OCI-LY7 (cell line): ENCODE results near the gene GUCY2F. TPM values are rescaled to one million over a fixed set of nuclear protein-coding genes. Genes with fewer than 3 reads are reported as not detected.

ENCODE experiments used
- BruUV-seq: library from RNA; stranded (reverse); fragments of 400-500 nt; replicated peaks from 2 replicates; lab custom pipeline; 2021; lab: Mats Ljungman, UMichigan
- CTCF ChIA-PET: fragments of 300-600 bp; sonication (Branson Sonifier 250); formaldehyde crosslinking; loops from one replicate; lab custom pipeline; 2022; ENCODE audit warnings: antibody characterized with exemption; ENCODE audit not compliant: unreplicated experiment; lab: Charles Lee
- POLR2A ChIA-PET: fragments of 300-600 bp; sonication (Branson Sonifier 250); formaldehyde crosslinking; loops from one replicate; lab custom pipeline; 2022; ENCODE audit warnings: antibody characterized with exemption; lab: Charles Lee
- DNase-seq: peaks from one replicate; pipeline ENCODE4 v3.0.0-alpha.2; 2015; ENCODE audit warnings: low spot score
- H2AFZ ChIP-seq: fragments of 200-600 bp; sonication (generic), shearing (Covaris generic); 2 replicates; pipeline ENCODE4 v1.6.1; 2014; ENCODE audit warnings: mild to moderate bottlenecking, antibody characterized with exemption, low read length, moderate library complexity
- H3K27ac ChIP-seq: fragments of 200-600 bp; sonication (generic); 2 replicates; pipeline ENCODE4 v1.5.1; 2014; ENCODE audit warnings: mixed run types, low read depth, mild to moderate bottlenecking, moderate library complexity, low read length, inconsistent platforms; ENCODE audit not compliant: poor library complexity, severe bottlenecking
- H3K36me3 ChIP-seq: fragments of 200-600 bp; sonication (generic); 2 replicates; pipeline ENCODE4 v1.6.1; 2014; ENCODE audit warnings: mild to moderate bottlenecking, antibody characterized with exemption, low read length, moderate library complexity, mixed read lengths; ENCODE audit not compliant: insufficient read depth
- H3K4me1 ChIP-seq: fragments of 200-600 bp; sonication (generic); 2 replicates; pipeline ENCODE4 v1.5.1; 2014; ENCODE audit warnings: mild to moderate bottlenecking, low read length; ENCODE audit not compliant: insufficient read depth, poor library complexity, severe bottlenecking
- H3K4me2 ChIP-seq: fragments of 200-600 bp; sonication (generic); 2 replicates; pipeline ENCODE4 v1.6.1; 2014; ENCODE audit warnings: mild to moderate bottlenecking, low read length
- H3K4me3 ChIP-seq: fragments of 200-600 bp; sonication (generic); 2 replicates; pipeline ENCODE4 v1.5.1; 2014; ENCODE audit warnings: mild to moderate bottlenecking, low read depth, low read length; ENCODE audit not compliant: poor library complexity, severe bottlenecking
- H3K79me2 ChIP-seq: fragments of 200-600 bp; sonication (generic); 2 replicates; pipeline ENCODE4 v1.6.1; 2016; ENCODE audit warnings: low read depth, mild to moderate bottlenecking, low read length, moderate library complexity, mixed read lengths; ENCODE audit not compliant: insufficient read depth
- H3K9me2 ChIP-seq: fragments of 200-600 bp; sonication (generic); 2 replicates; pipeline ENCODE4 v1.6.1; 2016; ENCODE audit warnings: mild to moderate bottlenecking, low read length, mixed read lengths; ENCODE audit not compliant: insufficient read depth
- H3K9me3 ChIP-seq: fragments of 200-600 bp; sonication (generic); 2 replicates; pipeline ENCODE4 v1.6.1; 2014; ENCODE audit warnings: mild to moderate bottlenecking, mixed run types, low read length, mixed read lengths
- H4K20me1 ChIP-seq: fragments of 200-600 bp; sonication (generic); 2 replicates; pipeline ENCODE4 v1.6.1; 2014; ENCODE audit warnings: mild to moderate bottlenecking, antibody characterized with exemption, low read length, moderate library complexity, mixed read lengths; ENCODE audit not compliant: insufficient read depth
- EZH2phosphoT487 ChIP-seq: fragments of 200-600 bp; sonication (generic); IDR thresholded peaks from 2 replicates; pipeline ENCODE4 v1.6.1; 2018; ENCODE audit warnings: low read depth, borderline replicate concordance, mild to moderate bottlenecking, mixed run types, antibody characterized with exemption, low read length, moderate library complexity, mixed read lengths
- intact Hi-C: fragments of 100-400 bp; cut with micrococcal nuclease; formaldehyde crosslinking; loops from one replicate; pipeline ENCODE4 v1.10.0; 2022; ENCODE audit not compliant: unreplicated experiment
- total RNA-seq, 2 experiments: library from RNA; depleted of rRNA in 1 of 2; stranded (reverse); fragments of >200 nt in 1 of 2; shearing (Covaris generic) in 1 of 2; gene quantifications; 2 replicates each; pipeline ENCODE4 v1.2.3, GENCODE V29; 2014 to 2022
- TF ChIP-seq, protein P1 (sequence below): fragments of 200-600 bp; sonication (generic); conservative IDR thresholded peaks from 2 replicates; pipeline ENCODE4 v1.5.1; 2014; ENCODE audit warnings: mild to moderate bottlenecking, antibody characterized with exemption, low read length, moderate library complexity, mixed read lengths

Gene GUCY2F
- total RNA-seq, 2 experiments from 2014 or later = not detected

GRCh38 chrX:109399831-109400230 lies 82.1 kb downstream of the GUCY2F start:
- no peaks in the 10 kb centered on the region for H3K9me3 ChIP-seq
- H3K4me3 ChIP-seq = no peak overlapping the region
- H3K9me2 ChIP-seq = no peaks in the 10 kb centered on the region
- no peak overlapping the region for H3K27ac ChIP-seq
- no peak for DNase-seq
- BruUV-seq = no TSS peak
- POLR2A ChIA-PET = no interaction called here
- H3K79me2 ChIP-seq = no peaks in the 10 kb centered on the region
- intact Hi-C loops = no loop called here
- no peak for TF ChIP-seq EZH2phosphoT487
- TF ChIP-seq, protein P1, sequence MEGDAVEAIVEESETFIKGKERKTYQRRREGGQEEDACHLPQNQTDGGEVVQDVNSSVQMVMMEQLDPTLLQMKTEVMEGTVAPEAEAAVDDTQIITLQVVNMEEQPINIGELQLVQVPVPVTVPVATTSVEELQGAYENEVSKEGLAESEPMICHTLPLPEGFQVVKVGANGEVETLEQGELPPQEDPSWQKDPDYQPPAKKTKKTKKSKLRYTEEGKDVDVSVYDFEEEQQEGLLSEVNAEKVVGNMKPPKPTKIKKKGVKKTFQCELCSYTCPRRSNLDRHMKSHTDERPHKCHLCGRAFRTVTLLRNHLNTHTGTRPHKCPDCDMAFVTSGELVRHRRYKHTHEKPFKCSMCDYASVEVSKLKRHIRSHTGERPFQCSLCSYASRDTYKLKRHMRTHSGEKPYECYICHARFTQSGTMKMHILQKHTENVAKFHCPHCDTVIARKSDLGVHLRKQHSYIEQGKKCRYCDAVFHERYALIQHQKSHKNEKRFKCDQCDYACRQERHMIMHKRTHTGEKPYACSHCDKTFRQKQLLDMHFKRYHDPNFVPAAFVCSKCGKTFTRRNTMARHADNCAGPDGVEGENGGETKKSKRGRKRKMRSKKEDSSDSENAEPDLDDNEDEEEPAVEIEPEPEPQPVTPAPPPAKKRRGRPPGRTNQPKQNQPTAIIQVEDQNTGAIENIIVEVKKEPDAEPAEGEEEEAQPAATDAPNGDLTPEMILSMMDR = no peak
- H3K36me3 ChIP-seq = no peaks in the 10 kb centered on the region
- no peaks in the 10 kb centered on the region for H4K20me1 ChIP-seq
- CTCF ChIA-PET = interaction anchor here (0.6 kb wide), 1 partner anchor 497 kb away, joined by 3 read pairs; no protein-coding TSS in a partner anchor
- H3K4me1 ChIP-seq = no peaks in the 10 kb centered on the region
- H2AFZ ChIP-seq = no peak overlapping the region
- H3K4me2 ChIP-seq = no peak overlapping the region

- no peaks in the 10 kb centered on the region for H3K9me2 ChIP-seq
- H3K4me2 ChIP-seq = no peak overlapping the region
- intact Hi-C loops = no loop called here
- no peaks in the 10 kb centered on the region for H3K79me2 ChIP-seq
- H2AFZ ChIP-seq = no peak overlapping the region
- CTCF ChIA-PET = no interaction called here
- H3K27ac ChIP-seq = no peak overlapping the region
- H3K4me1 ChIP-seq = no peaks in the 10 kb centered on the region
- no peak overlapping the region for H3K4me3 ChIP-seq
- no TSS peak for BruUV-seq
- TF ChIP-seq, protein P1 = no peak
- no peak for TF ChIP-seq EZH2phosphoT487
- H3K9me3 ChIP-seq = no peaks in the 10 kb centered on the region
- no peaks in the 10 kb centered on the region for H3K36me3 ChIP-seq
- no peaks in the 10 kb centered on the region for H4K20me1 ChIP-seq
- POLR2A ChIA-PET = no interaction called here
- no peak for DNase-seq
These were observed 83.1 kb downstream of the GUCY2F start for GRCh38 chrX:109398833-109399232.

DNA sequence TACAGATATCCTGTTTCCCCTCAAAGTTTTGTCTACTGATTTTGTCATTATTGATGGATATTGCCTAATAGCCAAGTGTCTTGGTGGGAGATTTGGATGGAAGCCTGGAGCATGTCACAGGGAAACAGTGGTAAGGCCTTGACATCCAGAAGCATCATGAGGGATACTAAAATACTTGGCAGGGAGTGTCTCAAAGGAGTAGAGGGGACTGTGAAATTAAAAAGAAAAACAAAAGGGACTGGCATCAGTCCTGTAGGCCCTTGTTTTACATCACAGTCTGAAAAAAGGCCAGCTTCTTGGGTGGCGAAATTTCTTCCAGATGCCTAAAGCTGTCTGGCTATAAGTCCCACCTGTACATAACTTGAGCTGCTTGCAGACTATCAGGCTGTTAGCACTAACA lies 83.8 kb downstream of the GUCY2F start:
- H3K4me3 ChIP-seq = no peak overlapping the region
- CTCF ChIA-PET = no interaction called here

More for the DNA sequence above, 83.8 kb downstream of the GUCY2F start:
- Histone ChIP-seq H4K20me1 (no peaks in the 10 kb centered on the region), H3K4me1 (no peaks in the 10 kb centered on the region), H2AFZ (no peak overlapping the region), H3K4me2 (no peak overlapping the region), H3K27ac (no peak overlapping the region), H3K79me2 (no peaks in the 10 kb centered on the region), H3K9me3 (no peaks in the 10 kb centered on the region), H3K36me3 (no peaks in the 10 kb centered on the region), H3K9me2 (no peaks in the 10 kb centered on the region)
- no peak for DNase-seq
- no TSS peak for BruUV-seq
- intact Hi-C loops = no loop called here
- TF ChIP-seq, protein P1 = no peak
- no peak for TF ChIP-seq EZH2phosphoT487
- POLR2A ChIA-PET = interaction anchor here (0.6 kb wide), 1 partner anchor 559 kb away, joined by 3 read pairs; no protein-coding TSS in a partner anchor
